Kidney epithelial cell (primary cell): ENCODE results near the gene LRCOL1. TPM values are rescaled to one million over a fixed set of nuclear protein-coding genes. Genes with fewer than 3 reads are reported as not detected.
"Not testable (repeated sequence)": the region's sequence is repeated elsewhere in the genome, so short reads cannot be mapped to it uniquely, and the experiment has no call there.

Source experiments
- DNase-seq: peaks from one replicate; pipeline ENCODE4 v3.0.0-alpha.2; 2010; ENCODE audit warnings: low read depth
- H3K27me3 ChIP-seq: 2 replicates; pipeline ENCODE4 v1.6.0; 2011; ENCODE audit warnings: low read length; ENCODE audit not compliant: control insufficient read depth, insufficient read depth
- H3K36me3 ChIP-seq: 2 replicates; pipeline ENCODE4 v1.5.1; 2011; ENCODE audit warnings: low read length; ENCODE audit not compliant: control insufficient read depth, insufficient read depth
- H3K4me3 ChIP-seq: 2 replicates; pipeline ENCODE4 v1.5.1; 2011; ENCODE audit warnings: low read depth, mild to moderate bottlenecking, control low read depth, low read length
- total RNA-seq: library from RNA; depleted of rRNA; stranded (reverse); fragments of >200 nt; gene quantifications from 2 replicates; pipeline ENCODE4 v1.2.3, GENCODE V29; 2015
- TF ChIP-seq, protein P1 (sequence below): IDR thresholded peaks from 2 replicates; pipeline ENCODE4 v1.5.1; 2011; ENCODE audit warnings: mild to moderate bottlenecking, moderate library complexity, low read length, control low read depth, inconsistent platforms; ENCODE audit not compliant: insufficient read depth, poor library complexity, severe bottlenecking

LRCOL1 gene
- total RNA-seq, 1 donor from 2014 or later, result not detected

DNA sequence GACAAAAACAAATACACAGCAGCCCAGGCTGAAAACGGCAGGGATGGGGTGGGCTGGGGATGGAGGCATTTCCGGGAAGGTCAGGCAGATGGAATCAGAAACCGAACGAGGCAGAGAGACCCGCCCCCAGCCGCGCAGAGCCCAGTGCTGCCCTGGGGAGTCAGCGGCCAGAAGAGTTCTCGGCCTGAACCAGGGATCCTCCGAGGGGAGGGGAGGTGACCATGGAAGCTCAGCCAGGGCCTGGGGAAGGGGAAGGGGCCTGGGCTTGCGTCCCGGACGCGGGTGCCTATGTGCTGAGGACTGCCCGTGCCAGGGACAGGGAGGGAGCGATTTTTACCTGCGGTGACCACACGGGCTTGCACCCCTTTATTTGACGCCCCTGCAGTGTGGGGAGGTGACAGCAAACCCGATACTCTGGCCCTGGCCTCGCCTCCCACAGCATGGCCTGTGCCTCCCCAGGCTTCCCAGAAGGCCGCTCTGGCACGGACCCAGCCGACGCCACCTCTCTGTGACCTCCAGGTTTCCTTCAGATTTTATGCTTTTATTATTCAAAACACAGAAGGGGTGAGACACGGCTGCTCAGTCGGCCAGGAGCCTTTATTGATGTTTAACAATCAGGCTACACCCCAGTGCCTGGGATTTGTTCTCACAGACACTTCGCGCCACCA, 7.7 kb downstream of the LRCOL1 start:
- peaks cover 51% of the 10 kb centered on the region for H3K27me3 ChIP-seq
- H3K4me3 ChIP-seq, result no peak overlapping the region
- DNase-seq, result no peak
- no peaks in the 10 kb centered on the region for H3K36me3 ChIP-seq
- TF ChIP-seq, protein P1, sequence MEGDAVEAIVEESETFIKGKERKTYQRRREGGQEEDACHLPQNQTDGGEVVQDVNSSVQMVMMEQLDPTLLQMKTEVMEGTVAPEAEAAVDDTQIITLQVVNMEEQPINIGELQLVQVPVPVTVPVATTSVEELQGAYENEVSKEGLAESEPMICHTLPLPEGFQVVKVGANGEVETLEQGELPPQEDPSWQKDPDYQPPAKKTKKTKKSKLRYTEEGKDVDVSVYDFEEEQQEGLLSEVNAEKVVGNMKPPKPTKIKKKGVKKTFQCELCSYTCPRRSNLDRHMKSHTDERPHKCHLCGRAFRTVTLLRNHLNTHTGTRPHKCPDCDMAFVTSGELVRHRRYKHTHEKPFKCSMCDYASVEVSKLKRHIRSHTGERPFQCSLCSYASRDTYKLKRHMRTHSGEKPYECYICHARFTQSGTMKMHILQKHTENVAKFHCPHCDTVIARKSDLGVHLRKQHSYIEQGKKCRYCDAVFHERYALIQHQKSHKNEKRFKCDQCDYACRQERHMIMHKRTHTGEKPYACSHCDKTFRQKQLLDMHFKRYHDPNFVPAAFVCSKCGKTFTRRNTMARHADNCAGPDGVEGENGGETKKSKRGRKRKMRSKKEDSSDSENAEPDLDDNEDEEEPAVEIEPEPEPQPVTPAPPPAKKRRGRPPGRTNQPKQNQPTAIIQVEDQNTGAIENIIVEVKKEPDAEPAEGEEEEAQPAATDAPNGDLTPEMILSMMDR, result no peak

DNA sequence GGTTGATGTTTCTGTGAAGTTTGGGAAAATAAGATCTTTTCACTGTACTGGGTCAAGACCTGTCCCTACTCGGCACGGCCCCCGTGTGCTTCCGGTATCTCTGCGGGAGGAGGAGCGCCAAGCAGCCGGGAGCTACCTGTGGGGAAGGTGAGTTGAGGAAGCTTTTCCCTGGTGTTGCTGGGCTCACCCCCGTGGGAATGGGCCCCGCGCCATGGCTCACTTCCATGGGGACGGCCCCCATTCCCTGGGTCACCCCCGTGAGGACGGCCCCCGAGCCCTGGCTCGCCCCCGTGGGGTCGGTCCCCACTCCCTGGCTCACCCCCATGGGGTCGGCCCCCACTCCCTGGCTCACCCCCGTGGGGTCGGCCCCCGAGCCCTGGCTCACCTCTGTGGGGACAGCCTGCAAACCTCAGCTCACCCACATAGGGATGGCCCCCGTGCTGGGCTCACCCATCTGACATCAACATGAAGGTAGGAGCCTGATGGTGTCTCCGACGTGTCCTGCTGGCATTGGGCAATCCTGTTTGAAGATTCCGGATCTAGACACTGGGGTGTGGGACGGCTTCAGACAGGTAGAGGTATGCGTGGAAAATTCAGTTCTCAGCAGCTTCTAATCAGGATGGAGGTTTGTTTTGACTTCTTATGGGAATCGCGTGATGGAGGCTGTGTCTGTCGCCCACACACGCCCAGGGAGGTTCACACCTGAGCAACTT, 9.1 kb downstream of the LRCOL1 start:
- no peak overlapping the region for H3K4me3 ChIP-seq

DNA sequence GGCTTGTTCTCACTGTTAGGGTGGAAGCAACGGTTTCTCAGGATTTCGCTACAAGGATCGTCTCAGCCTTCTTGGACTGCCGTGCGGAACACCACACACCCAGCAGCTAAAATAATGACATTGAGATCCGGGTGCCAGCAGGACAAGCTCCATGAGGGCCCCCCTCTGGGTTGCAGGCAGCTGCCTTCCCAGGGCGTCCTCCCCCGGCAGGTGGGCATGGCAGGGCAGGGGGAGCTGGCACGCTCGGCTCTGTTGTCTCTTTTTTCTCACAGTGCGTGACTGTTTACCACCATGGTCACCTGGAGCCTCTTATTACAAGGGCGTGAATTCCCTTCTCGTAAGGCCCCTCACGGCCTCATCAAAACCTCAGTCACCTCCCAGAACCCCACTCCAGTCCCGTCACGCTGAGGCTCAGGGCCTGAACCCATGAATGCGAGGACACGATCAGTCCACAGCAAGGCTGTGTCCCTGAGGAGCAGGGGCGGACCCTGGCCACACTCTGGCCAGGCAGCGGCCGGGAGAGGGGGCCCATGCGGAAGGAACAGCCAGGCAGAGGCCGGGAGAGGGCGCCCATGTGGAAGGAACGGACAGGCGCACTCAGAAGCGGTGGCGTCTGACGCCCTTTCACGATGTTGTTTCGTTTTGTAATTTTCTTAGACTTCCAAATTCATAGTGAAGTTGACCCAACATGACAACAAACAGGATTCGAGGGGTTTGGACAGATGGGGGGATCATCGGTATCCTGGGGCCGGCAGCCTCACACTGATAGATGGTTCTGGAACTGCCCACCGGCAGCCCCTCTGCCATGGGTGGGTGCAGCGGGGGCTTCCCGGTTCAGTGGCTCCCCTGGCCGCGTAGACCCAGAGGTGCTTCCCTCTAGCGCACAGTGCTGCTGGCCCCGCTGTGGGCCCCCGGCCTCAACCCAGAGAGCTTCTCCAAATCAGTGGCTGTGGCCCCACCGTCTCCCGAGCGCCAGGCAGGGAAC, 10.0 kb downstream of the LRCOL1 start:
- Histone ChIP-seq H3K36me3 (no peaks in the 10 kb centered on the region), H3K4me3 (peak overlapping the region; percentile 29), H3K27me3 (peaks cover 40% of the 10 kb centered on the region)
- TF ChIP-seq, protein P1, result peak; percentile 92
- no peak for DNase-seq

More for the DNA sequence above, 9.1 kb downstream of the LRCOL1 start:
- no peak for DNase-seq
- no peaks in the 10 kb centered on the region for H3K36me3 ChIP-seq
- H3K27me3 ChIP-seq, result peaks cover 44% of the 10 kb centered on the region
- TF ChIP-seq, protein P1, result no peak

DNA sequence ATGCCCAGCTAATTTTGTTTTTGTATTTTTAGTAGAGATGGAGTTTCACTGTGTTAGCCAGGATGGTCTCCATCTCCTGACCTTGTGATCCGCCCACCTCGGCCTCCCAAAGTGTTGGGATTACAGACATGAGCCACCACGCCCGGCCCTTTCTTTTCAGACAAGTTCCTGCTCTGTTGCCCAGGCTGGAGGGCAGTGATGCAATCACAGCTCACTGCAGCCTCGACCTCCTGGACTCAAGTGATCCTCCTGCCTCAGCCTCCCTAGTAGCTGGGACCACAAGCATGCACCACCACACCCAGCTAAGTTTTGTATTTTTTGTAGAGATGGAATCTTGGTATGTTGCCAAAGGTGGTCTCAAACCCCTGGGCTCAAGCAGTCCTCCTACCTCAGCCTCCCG, 10.9 kb downstream of the LRCOL1 start:
- H3K27me3 ChIP-seq, result peaks cover 33% of the 10 kb centered on the region
- H3K36me3 ChIP-seq, H3K4me3 ChIP-seq, DNase-seq: not testable (repeated sequence)

DNA sequence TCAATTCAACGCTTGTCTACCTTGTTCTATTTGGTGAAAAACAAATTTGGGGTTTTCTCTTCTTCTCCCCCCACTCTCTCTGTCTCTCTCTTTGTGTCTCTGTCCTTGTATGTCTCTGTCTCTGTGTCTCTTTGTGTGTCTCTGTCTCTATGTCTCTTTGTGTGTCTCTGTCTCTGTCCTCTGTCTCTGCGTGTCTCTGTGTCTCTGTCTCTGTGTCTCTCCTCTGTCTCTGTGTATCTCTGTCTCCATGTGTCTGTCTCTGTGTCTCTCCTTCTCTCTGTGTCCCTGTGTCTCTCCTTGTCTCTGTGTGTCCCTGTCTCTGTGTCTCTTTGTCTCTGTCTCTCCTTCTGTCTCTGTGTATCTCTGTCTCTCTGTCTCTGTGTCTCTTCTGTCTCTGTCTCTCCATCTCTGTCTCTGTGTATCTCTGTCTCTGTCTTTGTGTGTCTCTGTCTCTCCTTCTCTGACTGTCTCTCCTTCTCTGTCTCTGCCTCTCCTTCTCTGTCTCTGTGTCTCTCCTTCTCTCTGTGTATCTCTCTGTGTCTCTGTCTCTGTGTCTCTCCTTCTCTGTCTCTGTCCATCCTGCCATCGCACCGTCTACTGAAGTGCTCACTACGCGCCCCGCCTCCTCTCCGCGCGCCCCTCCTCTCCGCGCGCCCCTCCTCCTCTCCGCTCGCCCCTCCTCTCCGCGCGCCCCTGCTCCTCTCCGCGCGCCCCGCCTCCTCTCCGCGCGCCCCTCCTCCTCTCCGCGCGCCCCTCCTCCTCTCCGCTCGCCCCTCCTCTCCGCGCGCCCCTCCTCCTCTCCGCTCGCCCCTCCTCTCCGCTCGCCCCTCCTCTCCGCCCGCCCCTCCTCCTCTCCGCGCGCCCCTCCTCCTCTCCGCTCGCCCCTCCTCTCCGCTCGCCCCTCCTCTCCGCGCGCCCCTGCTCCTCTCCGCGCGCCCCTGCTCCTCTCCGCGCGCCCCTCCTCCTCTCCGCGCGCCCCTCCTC, 12.8 kb downstream of the LRCOL1 start:
- H3K36me3 ChIP-seq, result no peaks in the 10 kb centered on the region
- TF ChIP-seq, protein P1, result no peak
- DNase-seq, result no peak
- peaks cover 20% of the 10 kb centered on the region for H3K27me3 ChIP-seq
- peak overlapping the region; percentile 26 for H3K4me3 ChIP-seq
